Activated naive CD8-positive, alpha-beta T cell treated with anti-CD3 and anti-CD28 coated beads, Interleukin-2, amount 50 U/mL, for 24 hours (primary cell): ENCODE data around the gene PXN.
A peak's percentile ranks its signal among the peaks of the same experiment; 100 is the strongest.
"Not testable (repeated sequence)": the region's sequence is repeated elsewhere in the genome, so short reads cannot be mapped to it uniquely, and the experiment has no call there.

ENCODE experiments used
- ATAC-seq: fragments of 150-1000 bp; cut with Tn5 transposase; one replicate; pipeline ENCODE4 v1.10.0; 2021
- DNase-seq: peaks from one replicate; pipeline ENCODE4 v3.0.0; 2021
- H3K27ac Mint-ChIP-seq: one replicate; pipeline ENCODE4 v1.8.0; 2021; ENCODE audit warnings: mild to moderate bottlenecking, mixed read lengths
- H3K27me3 Mint-ChIP-seq: one replicate; pipeline ENCODE4 v1.8.0; 2021; ENCODE audit warnings: mixed read lengths
- H3K36me3 Mint-ChIP-seq: one replicate; pipeline ENCODE4 v1.8.0; 2021; ENCODE audit warnings: low read depth, mixed read lengths
- H3K4me1 Mint-ChIP-seq: one replicate; pipeline ENCODE4 v1.8.0; 2021; ENCODE audit warnings: mixed read lengths
- H3K4me3 Mint-ChIP-seq: one replicate; pipeline ENCODE4 v1.8.0; 2021; ENCODE audit warnings: mild to moderate bottlenecking, moderate library complexity, mixed read lengths
- H3K9me3 Mint-ChIP-seq: one replicate; pipeline ENCODE4 v1.8.0; 2021; ENCODE audit warnings: mixed read lengths

The PXN gene

GRCh38 chr12:120199595-120200306 lies 65.8 kb downstream of the PXN start:
- Mint-ChIP-seq H3K4me1 (peaks cover 56% of the 10 kb centered on the region), H3K9me3 (no peaks in the 10 kb centered on the region), H3K27ac (peak overlapping the region; percentile 100), H3K36me3 (peaks cover 57% of the 10 kb centered on the region), H3K27me3 (peaks cover 2% of the 10 kb centered on the region), H3K4me3 (peak overlapping the region; percentile 99)
- ATAC-seq, result no peak
- peak; percentile 34 for DNase-seq

- H3K4me3 Mint-ChIP-seq, result peak overlapping the region; percentile 99
- peaks cover 58% of the 10 kb centered on the region for H3K36me3 Mint-ChIP-seq
- H3K4me1 Mint-ChIP-seq, result peaks cover 57% of the 10 kb centered on the region
- H3K27ac Mint-ChIP-seq, result peak overlapping the region; percentile 100
- no peaks in the 10 kb centered on the region for H3K9me3 Mint-ChIP-seq
- DNase-seq, result peak; percentile 10
- ATAC-seq, result no peak
- peaks cover 2% of the 10 kb centered on the region for H3K27me3 Mint-ChIP-seq
These were observed 66.5 kb downstream of the PXN start for GRCh38 chr12:120199025-120199424.

- ATAC-seq (no peak), DNase-seq (no peak)
- Mint-ChIP-seq H3K36me3 (peaks cover 63% of the 10 kb centered on the region), H3K9me3 (no peaks in the 10 kb centered on the region), H3K27me3 (peaks cover 2% of the 10 kb centered on the region), H3K27ac (peak overlapping the region; percentile 100), H3K4me1 (peaks cover 65% of the 10 kb centered on the region), H3K4me3 (peak overlapping the region; percentile 99)
These were observed 68.0 kb downstream of the PXN start for GRCh38 chr12:120197542-120197887.

GRCh38 chr12:120196817-120197541 lies 68.6 kb downstream of the PXN start:
- H3K27ac Mint-ChIP-seq, result peak overlapping the region; percentile 100
- not testable (repeated sequence) for ATAC-seq, H3K9me3 Mint-ChIP-seq, H3K27me3 Mint-ChIP-seq
- H3K4me1 Mint-ChIP-seq, result peaks cover 65% of the 10 kb centered on the region
- H3K36me3 Mint-ChIP-seq, result peaks cover 64% of the 10 kb centered on the region
- peak; percentile 6 for DNase-seq
- H3K4me3 Mint-ChIP-seq, result peak overlapping the region; percentile 99

GRCh38 chr12:120196363-120196762 lies 69.2 kb downstream of the PXN start:
- no peaks in the 10 kb centered on the region for H3K9me3 Mint-ChIP-seq
- H3K4me3 Mint-ChIP-seq, result peak overlapping the region; percentile 99
- no peak for ATAC-seq
- peaks cover 2% of the 10 kb centered on the region for H3K27me3 Mint-ChIP-seq
- H3K36me3 Mint-ChIP-seq, result peaks cover 67% of the 10 kb centered on the region
- DNase-seq, result no peak
- peaks cover 67% of the 10 kb centered on the region for H3K4me1 Mint-ChIP-seq
- H3K27ac Mint-ChIP-seq, result peak overlapping the region; percentile 100

- ATAC-seq, result peak; percentile 78
- Mint-ChIP-seq H3K27me3 (no peaks in the 10 kb centered on the region), H3K36me3 (peaks cover 65% of the 10 kb centered on the region), H3K27ac (peak within 1 kb of the TSS; percentile 93), H3K9me3 (no peaks in the 10 kb centered on the region), H3K4me3 (peak within 1 kb of the TSS; percentile 99), H3K4me1 (peaks cover 62% of the 10 kb centered on the region)
- DNase-seq, result peak; percentile 90
These were observed 70.8 kb downstream of the PXN start, which contains the start of gene GCN1 for GRCh38 chr12:120194534-120195395. Gene GCN1 (minus strand): TSS chr12:120194715. CDS start chr12:120194697, 18 bp downstream.

- peaks cover 61% of the 10 kb centered on the region for H3K36me3 Mint-ChIP-seq
- H3K27ac Mint-ChIP-seq, result peak overlapping the region; percentile 89
- H3K4me3 Mint-ChIP-seq, result peak overlapping the region; percentile 99
- peak; percentile 22 for ATAC-seq
- no peak for DNase-seq
- peaks cover 58% of the 10 kb centered on the region for H3K4me1 Mint-ChIP-seq
- no peaks in the 10 kb centered on the region for H3K9me3 Mint-ChIP-seq
- no peaks in the 10 kb centered on the region for H3K27me3 Mint-ChIP-seq
These were observed 71.3 kb downstream of the PXN start for GRCh38 chr12:120194226-120194533.

GRCh38 chr12:120193286-120193685 lies 72.2 kb downstream of the PXN start:
- not testable (repeated sequence) for DNase-seq, H3K27me3 Mint-ChIP-seq, ATAC-seq, H3K9me3 Mint-ChIP-seq
- peaks cover 59% of the 10 kb centered on the region for H3K36me3 Mint-ChIP-seq
- peaks cover 49% of the 10 kb centered on the region for H3K4me1 Mint-ChIP-seq
- H3K4me3 Mint-ChIP-seq, result peak overlapping the region; percentile 99
- peak overlapping the region; percentile 89 for H3K27ac Mint-ChIP-seq

- H3K36me3 Mint-ChIP-seq, result peaks cover 56% of the 10 kb centered on the region
- no peaks in the 10 kb centered on the region for H3K27me3 Mint-ChIP-seq
- no peak for ATAC-seq
- no peak overlapping the region for H3K4me3 Mint-ChIP-seq
- peaks cover 35% of the 10 kb centered on the region for H3K4me1 Mint-ChIP-seq
- H3K9me3 Mint-ChIP-seq, result no peaks in the 10 kb centered on the region
- DNase-seq, result no peak
- peak overlapping the region; percentile 52 for H3K27ac Mint-ChIP-seq
These were observed 74.5 kb downstream of the PXN start for GRCh38 chr12:120190985-120191480.

GRCh38 chr12:120190386-120190785 lies 75.1 kb downstream of the PXN start:
- no peaks in the 10 kb centered on the region for H3K27me3 Mint-ChIP-seq
- DNase-seq, result no peak
- no peak for ATAC-seq
- H3K4me1 Mint-ChIP-seq, result peaks cover 30% of the 10 kb centered on the region
- no peaks in the 10 kb centered on the region for H3K9me3 Mint-ChIP-seq
- peak overlapping the region; percentile 32 for H3K4me3 Mint-ChIP-seq
- H3K36me3 Mint-ChIP-seq, result peaks cover 54% of the 10 kb centered on the region
- H3K27ac Mint-ChIP-seq, result peak overlapping the region; percentile 52

GRCh38 chr12:120186654-120187053 lies 78.9 kb downstream of the PXN start:
- no peak overlapping the region for H3K4me3 Mint-ChIP-seq
- H3K4me1 Mint-ChIP-seq, result peaks cover 8% of the 10 kb centered on the region
- H3K9me3 Mint-ChIP-seq, result no peaks in the 10 kb centered on the region
- no peak overlapping the region for H3K27ac Mint-ChIP-seq
- peaks cover 60% of the 10 kb centered on the region for H3K36me3 Mint-ChIP-seq
- ATAC-seq (no peak), DNase-seq (no peak)
- no peaks in the 10 kb centered on the region for H3K27me3 Mint-ChIP-seq

GRCh38 chr12:120183211-120183631 lies 82.3 kb downstream of the PXN start:
- Mint-ChIP-seq H3K9me3 (no peaks in the 10 kb centered on the region), H3K27ac (no peak overlapping the region), H3K27me3 (no peaks in the 10 kb centered on the region), H3K36me3 (peaks cover 57% of the 10 kb centered on the region), H3K4me1 (peaks cover 3% of the 10 kb centered on the region), H3K4me3 (no peak overlapping the region)
- no peak for ATAC-seq
- DNase-seq, result no peak

GRCh38 chr12:120181991-120182631 lies 83.4 kb downstream of the PXN start:
- Mint-ChIP-seq H3K4me1 (peaks cover 2% of the 10 kb centered on the region), H3K27ac (peak overlapping the region; percentile 54), H3K36me3 (peaks cover 60% of the 10 kb centered on the region), H3K4me3 (no peak overlapping the region), H3K9me3 (no peaks in the 10 kb centered on the region), H3K27me3 (no peaks in the 10 kb centered on the region)
- no peak for DNase-seq
- ATAC-seq, result no peak

GRCh38 chr12:120180975-120181374 lies 84.6 kb downstream of the PXN start:
- Mint-ChIP-seq H3K27ac (no peak overlapping the region), H3K4me3 (no peak overlapping the region), H3K36me3 (peaks cover 56% of the 10 kb centered on the region), H3K27me3 (no peaks in the 10 kb centered on the region), H3K9me3 (no peaks in the 10 kb centered on the region), H3K4me1 (no peaks in the 10 kb centered on the region)
- ATAC-seq, result no peak
- DNase-seq, result no peak
